Activated CD8-positive, alpha-beta memory T cell treated with anti-CD3 and anti-CD28 coated beads for 48 hours (primary cell): ENCODE data around the gene SYNDIG1L.
A peak's percentile ranks its signal among the peaks of the same experiment; 100 is the strongest.

Experiments used
- DNase-seq, 3 experiments: peaks; one replicate each; pipeline ENCODE4 v3.0.0-alpha.2; 2020; ENCODE audit warnings: low read depth in 2 of 3, low spot score in 2 of 3

SYNDIG1L gene

DNA sequence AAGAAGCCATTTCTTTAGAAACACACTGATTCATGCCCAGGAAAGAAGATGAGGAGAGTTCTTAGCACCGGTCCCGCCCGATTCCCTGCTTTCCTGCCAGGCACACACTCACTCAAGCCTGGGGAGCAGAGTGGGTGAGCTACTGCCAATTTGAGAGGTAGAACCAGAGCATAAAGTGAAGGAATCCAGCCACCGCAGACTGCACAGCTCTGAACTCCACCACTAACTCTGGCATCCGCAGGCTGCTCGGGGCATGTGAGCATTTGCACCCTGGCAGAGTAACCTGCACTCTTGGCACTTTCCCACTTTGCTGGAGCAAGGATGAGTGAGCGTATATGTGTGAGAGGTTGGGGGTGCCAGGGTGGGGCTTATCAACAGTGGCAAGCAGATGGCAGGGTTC, 4.0 kb upstream of the SYNDIG1L start:
- no peak for DNase-seq

- no peak for DNase-seq
These were observed 3.2 kb upstream of the SYNDIG1L start for GRCh38 chr14:74429221-74429691.

- no peak for DNase-seq
These were observed 1.6 kb upstream of the SYNDIG1L start for GRCh38 chr14:74427651-74428050.

DNA sequence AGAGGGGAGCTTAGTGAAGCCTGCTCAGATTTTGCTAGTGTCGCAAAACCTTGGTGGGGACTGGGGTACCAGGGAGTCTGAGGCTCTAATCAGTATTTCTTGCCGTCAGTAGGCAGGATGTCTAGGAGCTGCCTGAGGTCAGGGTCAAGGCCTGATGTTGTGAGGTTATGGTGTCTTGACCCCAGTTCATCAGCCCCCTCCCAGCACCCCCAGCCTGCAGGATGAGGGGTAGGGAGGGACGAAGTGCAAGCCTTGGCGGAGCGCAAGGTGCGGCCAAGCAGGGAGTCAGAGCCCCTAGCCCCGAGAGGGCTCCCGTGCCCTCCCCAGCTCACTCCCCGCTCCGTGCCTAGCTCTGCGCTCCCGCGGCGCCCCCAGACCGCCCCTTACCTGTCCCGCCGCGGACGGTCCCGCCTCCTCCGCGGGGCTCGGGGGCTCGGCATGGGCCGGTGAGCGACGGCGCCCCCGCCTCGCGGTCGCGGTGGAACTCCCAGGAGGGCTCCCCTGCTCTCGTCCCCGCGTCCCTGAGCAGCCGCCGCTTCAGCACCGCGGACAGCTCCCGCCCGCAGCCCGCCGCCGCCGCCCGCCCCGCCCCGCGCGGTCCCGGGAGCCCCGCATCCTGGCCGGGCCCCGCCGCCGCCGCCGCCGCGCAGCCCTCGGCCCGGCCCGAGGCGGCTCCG, 347 bp downstream of the SYNDIG1L start:
- DNase-seq: peak in 2 of 3 experiments; percentile 25 to 27

- DNase-seq: no peak
These were observed 1.4 kb downstream of the SYNDIG1L start for GRCh38 chr14:74424606-74425005.

- no peak for DNase-seq
These were observed 2.8 kb downstream of the SYNDIG1L start for GRCh38 chr14:74423246-74423645.

DNA sequence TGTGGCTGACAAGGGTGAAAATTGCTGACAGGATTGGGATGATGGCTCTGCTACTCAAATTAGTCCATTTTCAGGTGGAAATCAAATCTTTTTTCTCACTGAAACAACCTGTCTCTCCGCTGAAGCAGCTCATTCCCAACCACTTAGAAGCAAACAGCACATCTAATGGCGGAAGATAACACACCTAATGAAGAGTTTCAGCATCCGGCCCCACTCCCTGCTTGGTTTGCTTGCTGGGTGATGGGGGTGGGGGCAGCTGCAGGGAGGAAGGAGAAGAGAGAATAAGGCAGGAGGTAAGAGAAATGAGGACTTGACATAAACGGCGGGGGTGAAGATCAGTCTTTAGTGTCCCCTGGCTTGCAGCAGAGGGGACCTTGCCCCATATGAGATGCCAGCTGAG, 4.0 kb downstream of the SYNDIG1L start:
- no peak for DNase-seq

DNA sequence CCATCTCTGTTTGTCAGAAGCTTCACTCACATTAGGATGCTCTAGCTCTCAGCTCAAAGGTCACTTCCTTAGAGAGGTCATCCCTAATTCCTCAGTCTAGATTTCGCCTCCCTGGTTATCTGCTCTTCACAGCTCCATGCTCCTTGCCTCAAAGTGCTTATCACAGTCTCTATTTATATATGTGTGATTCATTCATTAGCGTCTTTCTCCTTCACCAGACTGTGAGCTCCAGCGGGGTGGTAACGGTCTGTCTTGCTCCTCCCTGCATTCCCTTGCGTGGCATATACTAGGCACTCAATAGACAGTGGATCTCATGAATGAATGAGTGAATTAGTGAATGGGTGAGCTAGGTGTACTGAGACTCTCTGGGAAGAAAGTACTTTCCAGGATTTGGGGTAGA, 6.9 kb downstream of the SYNDIG1L start:
- no peak for DNase-seq

DNA sequence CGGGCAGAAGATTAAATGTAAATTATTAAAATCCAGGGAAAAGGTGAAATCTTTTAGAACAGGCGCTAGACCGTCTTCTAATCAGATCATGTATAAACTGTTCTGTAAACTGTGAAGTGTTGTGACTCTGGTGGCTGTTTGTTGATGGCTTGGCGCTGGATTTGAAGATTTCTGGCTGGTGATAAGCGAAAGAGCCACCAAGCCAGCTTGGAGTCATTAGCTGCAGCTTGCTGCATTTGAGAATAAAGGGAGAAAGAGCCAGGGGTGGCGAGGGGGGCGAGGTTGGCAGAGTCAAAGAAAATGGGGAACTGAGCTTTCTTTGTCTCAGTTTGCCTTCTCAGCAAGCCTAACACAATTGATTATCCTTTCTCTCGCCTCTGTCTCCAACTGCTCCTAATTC, 8.0 kb downstream of the SYNDIG1L start:
- DNase-seq: no peak

GRCh38 chr14:74417611-74418010, 8.4 kb downstream of the SYNDIG1L start:
- no peak for DNase-seq

DNA sequence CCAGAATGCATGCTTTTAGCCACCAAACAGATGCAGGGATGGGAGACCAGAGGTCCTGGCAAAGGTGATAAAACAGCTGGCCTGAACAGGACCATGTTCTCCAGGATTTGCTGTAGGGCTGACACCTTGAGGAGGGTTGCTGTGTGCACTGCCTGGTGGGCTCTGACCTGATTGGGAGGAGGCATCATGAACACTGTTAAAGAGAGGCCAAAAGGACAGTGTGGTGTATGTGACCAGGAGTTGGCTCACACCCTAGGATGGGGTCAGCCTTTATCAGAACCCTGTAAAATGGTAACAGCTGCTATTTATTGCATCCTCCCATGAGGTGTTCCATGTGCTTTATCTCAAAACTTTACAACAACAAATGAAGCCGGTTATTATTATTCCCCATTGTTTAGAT, 8.8 kb downstream of the SYNDIG1L start:
- DNase-seq: no peak

DNA sequence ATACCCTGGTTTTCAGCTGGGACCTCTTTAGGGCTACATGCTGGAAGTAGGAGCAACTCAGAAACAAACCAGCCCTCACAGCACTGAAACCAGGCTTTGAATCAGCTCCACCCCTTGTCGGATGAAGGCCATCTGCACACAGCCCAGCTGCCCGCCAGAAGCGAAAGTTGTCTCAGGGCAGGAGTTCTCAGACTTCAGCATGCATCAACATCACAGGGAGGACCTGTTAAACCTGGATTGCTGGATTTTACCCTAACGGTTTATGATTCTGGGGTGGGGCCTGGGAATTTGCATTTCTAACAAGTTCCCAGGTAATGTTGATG, 10.9 kb downstream of the SYNDIG1L start:
- no peak for DNase-seq

- DNase-seq: no peak
These were observed 11.5 kb downstream of the SYNDIG1L start for GRCh38 chr14:74414403-74415114.

- DNase-seq: no peak
These were observed 12.4 kb downstream of the SYNDIG1L start for GRCh38 chr14:74413627-74414026.

DNA sequence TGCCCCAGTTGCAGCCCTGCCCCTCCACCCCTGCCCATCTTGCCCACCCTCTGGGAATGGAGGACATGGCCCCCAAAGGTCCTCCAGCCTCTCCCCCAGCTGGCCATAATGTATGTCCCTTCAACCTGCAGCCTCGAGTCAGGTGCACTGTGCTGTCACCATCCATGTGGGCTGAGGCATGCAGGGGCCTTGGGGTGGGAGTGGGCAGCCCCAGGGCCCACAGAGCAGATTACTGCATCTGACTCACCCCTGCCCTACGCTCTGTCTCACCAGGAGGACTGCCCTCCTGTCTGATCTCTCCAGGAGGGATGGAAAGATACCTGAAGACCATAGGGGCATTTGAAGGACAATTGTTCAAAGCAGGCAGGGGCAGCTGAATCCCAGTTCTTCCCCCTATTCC, 13.3 kb downstream of the SYNDIG1L start:
- no peak for DNase-seq

GRCh38 chr14:74411671-74412070, 14.3 kb downstream of the SYNDIG1L start:
- no peak for DNase-seq

- DNase-seq: no peak
These were observed 16.6 kb downstream of the SYNDIG1L start for GRCh38 chr14:74409441-74409840.

GRCh38 chr14:74408870-74409269, 17.1 kb downstream of the SYNDIG1L start:
- DNase-seq: no peak

DNA sequence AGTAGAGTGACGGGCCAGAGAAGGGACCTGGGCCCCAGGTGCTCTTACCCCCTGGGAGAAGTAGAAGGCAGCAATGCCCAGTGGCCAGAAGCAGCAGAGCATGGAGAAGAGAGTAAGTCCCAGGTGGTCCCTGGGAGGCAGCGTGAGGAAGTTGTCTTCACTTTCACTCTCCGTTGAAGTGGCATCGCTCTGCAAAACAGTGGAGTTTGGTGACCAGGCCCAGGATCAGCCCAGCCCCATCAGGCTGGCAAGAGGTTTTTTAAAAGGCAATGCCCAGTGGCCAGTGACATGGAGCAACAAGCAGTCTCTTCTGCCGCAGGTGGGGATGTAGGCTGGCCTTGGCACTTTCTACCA, 18.2 kb downstream of the SYNDIG1L start:
- DNase-seq: no peak

DNA sequence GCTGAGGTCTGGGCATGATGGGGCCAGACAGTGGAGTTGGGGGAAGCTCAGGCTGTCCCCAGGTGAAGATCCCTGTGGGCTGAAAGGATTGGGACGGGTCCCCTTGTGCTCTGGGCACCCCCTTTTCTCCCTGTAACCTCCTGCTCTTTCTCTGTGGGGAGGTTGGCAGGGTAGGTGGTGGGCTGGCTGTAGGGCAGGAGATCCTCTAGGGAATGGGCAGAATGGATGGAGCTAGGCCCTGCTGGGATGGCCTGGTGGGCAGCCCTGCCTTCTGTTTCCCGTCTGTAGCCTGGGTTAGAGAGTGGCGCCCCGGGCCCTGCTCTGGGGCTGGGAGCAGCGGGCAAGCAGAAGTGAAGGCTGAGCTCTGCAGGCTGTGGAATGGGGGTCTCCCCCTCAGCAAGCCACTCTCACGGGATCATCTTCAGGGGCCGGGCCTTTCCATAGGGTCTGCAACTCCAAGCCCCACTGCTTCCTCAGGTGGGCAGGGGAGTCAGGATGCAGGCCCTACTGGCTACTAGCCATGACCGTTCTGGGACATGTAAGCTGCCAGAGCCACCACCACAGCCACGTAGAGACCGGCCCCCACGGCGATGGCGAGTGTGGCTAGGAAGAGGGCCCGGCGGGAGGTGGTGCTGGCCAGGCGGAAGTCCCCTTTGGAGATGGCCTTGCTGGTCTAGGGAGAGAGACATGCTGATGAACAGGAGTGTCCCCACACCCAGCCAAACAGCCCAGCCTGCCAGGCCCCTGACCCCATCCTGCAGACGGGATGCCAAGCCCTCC, 18.8 kb downstream of the SYNDIG1L start:
- DNase-seq: no peak

DNA sequence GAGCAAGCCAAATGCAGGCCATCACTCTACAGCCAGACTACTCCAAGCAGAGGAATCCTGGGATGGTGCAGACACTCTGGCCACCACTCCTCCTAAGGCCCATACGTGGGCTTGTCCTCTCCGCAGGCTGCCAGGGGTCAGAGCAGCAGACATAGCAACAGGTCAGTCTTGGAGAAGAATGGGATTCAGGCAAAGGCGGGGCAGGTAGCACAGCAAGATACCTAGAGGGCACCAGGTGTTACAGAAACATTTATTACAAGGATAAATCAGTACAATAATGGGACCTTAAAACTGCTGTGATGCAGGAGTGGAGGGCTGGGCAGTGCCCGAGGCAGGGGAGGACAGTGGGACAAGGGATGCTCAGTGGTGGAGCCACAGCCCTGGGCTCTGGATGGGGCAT, 20.3 kb downstream of the SYNDIG1L start:
- DNase-seq: no peak

DNA sequence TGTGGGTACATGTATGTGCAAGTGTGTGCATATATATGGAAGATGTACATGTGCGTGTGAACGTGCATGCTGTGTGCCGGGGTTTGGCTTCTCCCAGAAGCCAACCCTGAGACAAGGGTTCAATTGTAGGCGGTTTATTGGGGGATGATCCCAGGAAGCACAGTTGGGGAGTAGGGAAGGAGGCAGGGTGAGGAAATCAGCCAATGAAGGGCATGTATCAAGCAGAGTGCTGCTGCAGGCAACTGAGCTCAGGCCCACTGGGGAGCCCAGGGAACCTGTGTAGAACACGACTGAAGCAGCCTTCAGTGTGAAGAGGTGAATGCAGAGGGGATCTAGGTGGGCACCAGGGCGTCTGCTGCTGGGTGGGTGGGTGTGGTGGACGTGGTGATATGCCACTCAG, 21.6 kb downstream of the SYNDIG1L start:
- DNase-seq: no peak
